ENCODE measurements around the gene NPEPPS.
"Not testable (repeated sequence)": the region's sequence is repeated elsewhere in the genome, so short reads cannot be mapped to it uniquely, and the experiment has no call there.

DNA sequence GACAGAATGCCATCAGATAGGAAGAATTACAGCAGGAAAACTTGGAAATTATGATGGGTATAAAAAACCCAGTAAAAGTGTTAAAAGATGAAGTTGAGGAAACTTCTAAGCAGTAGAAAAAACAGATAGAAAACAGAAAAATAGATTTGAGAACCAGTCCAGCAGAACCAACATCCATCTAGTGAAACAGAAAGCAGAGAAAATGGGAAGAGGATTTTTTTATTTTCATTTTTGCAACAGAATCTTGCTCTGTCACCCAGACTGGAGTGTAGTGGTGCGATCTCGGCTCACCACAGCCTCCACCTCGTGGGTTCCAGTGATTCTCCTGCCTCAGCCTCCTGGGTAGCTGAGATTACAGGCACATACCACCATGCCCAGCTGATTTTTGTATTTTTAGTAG is 41.7 kb downstream of the NPEPPS start:
- not testable (repeated sequence) for TF ChIP-seq EP300, POLR2AphosphoS5, POLR2A (IDR thresholded peaks at IDR 0.05)
- TF ChIP-seq, protein P1, sequence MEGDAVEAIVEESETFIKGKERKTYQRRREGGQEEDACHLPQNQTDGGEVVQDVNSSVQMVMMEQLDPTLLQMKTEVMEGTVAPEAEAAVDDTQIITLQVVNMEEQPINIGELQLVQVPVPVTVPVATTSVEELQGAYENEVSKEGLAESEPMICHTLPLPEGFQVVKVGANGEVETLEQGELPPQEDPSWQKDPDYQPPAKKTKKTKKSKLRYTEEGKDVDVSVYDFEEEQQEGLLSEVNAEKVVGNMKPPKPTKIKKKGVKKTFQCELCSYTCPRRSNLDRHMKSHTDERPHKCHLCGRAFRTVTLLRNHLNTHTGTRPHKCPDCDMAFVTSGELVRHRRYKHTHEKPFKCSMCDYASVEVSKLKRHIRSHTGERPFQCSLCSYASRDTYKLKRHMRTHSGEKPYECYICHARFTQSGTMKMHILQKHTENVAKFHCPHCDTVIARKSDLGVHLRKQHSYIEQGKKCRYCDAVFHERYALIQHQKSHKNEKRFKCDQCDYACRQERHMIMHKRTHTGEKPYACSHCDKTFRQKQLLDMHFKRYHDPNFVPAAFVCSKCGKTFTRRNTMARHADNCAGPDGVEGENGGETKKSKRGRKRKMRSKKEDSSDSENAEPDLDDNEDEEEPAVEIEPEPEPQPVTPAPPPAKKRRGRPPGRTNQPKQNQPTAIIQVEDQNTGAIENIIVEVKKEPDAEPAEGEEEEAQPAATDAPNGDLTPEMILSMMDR (IDR thresholded peaks at IDR 0.05): not testable (repeated sequence)
